ENCODE measurements around the gene APOO. TPM values are rescaled to one million over a fixed set of nuclear protein-coding genes. Genes with fewer than 3 reads are reported as not detected.

Gene APOO
- total RNA-seq, 1 experiment from 2014 or later = 23.4 TPM

DNA sequence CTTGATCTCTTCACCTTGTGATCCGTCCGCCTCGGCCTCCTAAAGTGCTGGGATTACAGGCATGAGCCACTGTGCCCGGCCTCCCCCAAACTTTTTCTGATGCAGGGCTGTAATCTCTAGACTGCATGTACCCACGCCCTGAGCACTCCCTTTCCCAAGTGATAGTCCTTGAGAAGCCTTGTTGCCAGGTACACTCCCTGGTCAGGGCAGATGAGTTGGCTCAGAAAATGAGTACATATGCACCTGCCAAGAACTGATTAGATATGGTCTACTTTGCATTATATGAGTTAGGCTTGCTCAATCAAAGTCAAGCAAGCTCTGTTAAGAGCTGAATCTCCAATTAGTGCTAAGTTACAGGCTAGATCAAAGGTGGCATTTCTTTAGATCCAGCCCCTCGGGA is 20.3 kb downstream of the APOO start:
- DNase-seq = no peak
- H3K4me1 Mint-ChIP-seq (ENCODE audit: low read depth, unreplicated experiment) = peaks cover 10% of the 10 kb centered on the region
- BruUV-seq (replicated peaks) = no TSS peak
- H3K4me1 ChIP-seq = no peaks in the 10 kb centered on the region
- no peaks in the 10 kb centered on the region for H3K36me3 Mint-ChIP-seq (ENCODE audit: insufficient read depth, unreplicated experiment)
- no peaks in the 10 kb centered on the region for H3K36me3 ChIP-seq (ENCODE audit: control insufficient read depth, insufficient read depth, low read length)
- H3K4me3 ChIP-seq (ENCODE audit: low read depth, low read length) = no peak overlapping the region
- no peaks in the 10 kb centered on the region for H3K9me3 Mint-ChIP-seq (ENCODE audit: unreplicated experiment)
- no peak overlapping the region for H3K27ac Mint-ChIP-seq (ENCODE audit: unreplicated experiment)
- H3K27me3 ChIP-seq (replicated peaks; ENCODE audit: control insufficient read depth, insufficient read depth, low read length) = no peaks in the 10 kb centered on the region
- no peak overlapping the region for H3K4me3 Mint-ChIP-seq (ENCODE audit: unreplicated experiment)
- intact Hi-C loops (cut with micrococcal nuclease; ENCODE audit: unreplicated experiment) = no loop called here
- H3K9me3 ChIP-seq = no peaks in the 10 kb centered on the region
- no peaks in the 10 kb centered on the region for H3K27me3 Mint-ChIP-seq (ENCODE audit: insufficient read depth, unreplicated experiment)
- TF ChIP-seq, protein P1, sequence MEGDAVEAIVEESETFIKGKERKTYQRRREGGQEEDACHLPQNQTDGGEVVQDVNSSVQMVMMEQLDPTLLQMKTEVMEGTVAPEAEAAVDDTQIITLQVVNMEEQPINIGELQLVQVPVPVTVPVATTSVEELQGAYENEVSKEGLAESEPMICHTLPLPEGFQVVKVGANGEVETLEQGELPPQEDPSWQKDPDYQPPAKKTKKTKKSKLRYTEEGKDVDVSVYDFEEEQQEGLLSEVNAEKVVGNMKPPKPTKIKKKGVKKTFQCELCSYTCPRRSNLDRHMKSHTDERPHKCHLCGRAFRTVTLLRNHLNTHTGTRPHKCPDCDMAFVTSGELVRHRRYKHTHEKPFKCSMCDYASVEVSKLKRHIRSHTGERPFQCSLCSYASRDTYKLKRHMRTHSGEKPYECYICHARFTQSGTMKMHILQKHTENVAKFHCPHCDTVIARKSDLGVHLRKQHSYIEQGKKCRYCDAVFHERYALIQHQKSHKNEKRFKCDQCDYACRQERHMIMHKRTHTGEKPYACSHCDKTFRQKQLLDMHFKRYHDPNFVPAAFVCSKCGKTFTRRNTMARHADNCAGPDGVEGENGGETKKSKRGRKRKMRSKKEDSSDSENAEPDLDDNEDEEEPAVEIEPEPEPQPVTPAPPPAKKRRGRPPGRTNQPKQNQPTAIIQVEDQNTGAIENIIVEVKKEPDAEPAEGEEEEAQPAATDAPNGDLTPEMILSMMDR (IDR thresholded peaks at IDR 0.05; ENCODE audit: insufficient read depth in 1 of 2, low read depth in 1 of 2, low read length in 1 of 2, severe bottlenecking in 1 of 2, unreplicated experiment in 1 of 2) = no peak
- CTCF ChIA-PET = no interaction called here
- POLR2A ChIA-PET = no interaction called here

DNA sequence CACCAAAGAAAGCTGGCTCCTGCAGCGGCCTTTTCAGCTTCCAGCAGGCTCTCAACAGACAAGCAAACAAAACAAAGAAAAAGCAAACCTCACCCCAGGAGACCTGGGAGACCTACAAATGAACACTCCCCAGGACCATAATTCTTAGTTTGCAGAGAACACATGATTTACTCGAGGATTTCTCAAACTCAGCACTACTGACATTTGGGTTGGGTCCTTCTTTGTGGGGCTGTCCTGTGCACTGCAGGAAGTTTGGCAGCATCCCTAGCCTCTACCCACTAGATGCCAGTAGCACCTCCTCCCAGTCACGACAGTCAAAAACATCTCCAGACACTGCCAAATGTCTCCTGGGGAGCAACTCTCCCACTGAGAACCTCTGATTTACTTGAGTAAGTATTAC is 21.9 kb downstream of the APOO start:
- no TSS peak for BruUV-seq (replicated peaks)
- TF ChIP-seq, protein P1 (IDR thresholded peaks at IDR 0.05; ENCODE audit: insufficient read depth in 1 of 2, low read depth in 1 of 2, low read length in 1 of 2, severe bottlenecking in 1 of 2, unreplicated experiment in 1 of 2) = no peak
- intact Hi-C loops (cut with micrococcal nuclease; ENCODE audit: unreplicated experiment) = no loop called here
- Histone ChIP-seq H3K27me3 (replicated peaks; ENCODE audit: control insufficient read depth, insufficient read depth, low read length) (no peaks in the 10 kb centered on the region), H3K4me3 (ENCODE audit: low read depth, low read length) (no peak overlapping the region), H3K9me3 (no peaks in the 10 kb centered on the region), H3K36me3 (ENCODE audit: control insufficient read depth, insufficient read depth, low read length) (no peaks in the 10 kb centered on the region), H3K4me1 (no peaks in the 10 kb centered on the region)
- no peak for DNase-seq
- H3K27me3 Mint-ChIP-seq (ENCODE audit: insufficient read depth, unreplicated experiment) = no peaks in the 10 kb centered on the region
- POLR2A ChIA-PET = no interaction called here
- H3K36me3 Mint-ChIP-seq (ENCODE audit: insufficient read depth, unreplicated experiment) = no peaks in the 10 kb centered on the region
- peaks cover 10% of the 10 kb centered on the region for H3K4me1 Mint-ChIP-seq (ENCODE audit: low read depth, unreplicated experiment)
- no peak overlapping the region for H3K27ac Mint-ChIP-seq (ENCODE audit: unreplicated experiment)
- no peak overlapping the region for H3K4me3 Mint-ChIP-seq (ENCODE audit: unreplicated experiment)
- no peaks in the 10 kb centered on the region for H3K9me3 Mint-ChIP-seq (ENCODE audit: unreplicated experiment)
- CTCF ChIA-PET = no interaction called here

DNA sequence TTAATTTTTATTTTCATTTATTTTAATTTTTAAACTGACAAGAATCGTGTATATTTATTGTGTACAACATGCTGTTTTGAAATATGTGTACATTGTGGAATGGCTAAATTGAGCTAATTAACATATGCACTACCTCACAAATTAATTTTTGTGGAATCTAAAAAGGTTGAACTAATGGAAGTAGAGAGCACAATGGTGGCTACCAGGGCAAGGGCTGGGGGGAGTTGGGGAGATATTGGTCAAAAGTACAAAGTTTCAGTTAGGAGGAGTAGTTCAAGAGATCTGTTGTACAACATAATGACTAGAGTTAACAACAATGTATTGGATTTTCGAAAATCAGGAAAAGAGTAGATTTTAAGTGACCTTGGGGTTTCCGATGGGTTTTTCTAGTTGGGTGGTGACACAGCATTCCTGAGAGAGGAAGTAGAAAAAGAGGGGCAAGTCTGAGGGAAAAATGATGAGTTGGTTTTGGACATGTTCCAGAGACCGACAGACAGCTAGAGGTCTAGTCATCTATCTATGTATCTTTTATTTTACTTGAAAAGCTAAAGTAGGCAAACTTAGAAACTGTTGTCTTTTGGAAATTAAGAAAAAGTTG is 23.2 kb downstream of the APOO start:
- Mint-ChIP-seq H3K4me1 (ENCODE audit: low read depth, unreplicated experiment) (peaks cover 10% of the 10 kb centered on the region), H3K27ac (ENCODE audit: unreplicated experiment) (no peak overlapping the region), H3K27me3 (ENCODE audit: insufficient read depth, unreplicated experiment) (no peaks in the 10 kb centered on the region), H3K4me3 (ENCODE audit: unreplicated experiment) (no peak overlapping the region), H3K9me3 (ENCODE audit: unreplicated experiment) (no peaks in the 10 kb centered on the region), H3K36me3 (ENCODE audit: insufficient read depth, unreplicated experiment) (no peaks in the 10 kb centered on the region)
- intact Hi-C loops (cut with micrococcal nuclease; ENCODE audit: unreplicated experiment) = no loop called here
- no peak for DNase-seq
- ChIA-PET POLR2A (no interaction called here), CTCF (no interaction called here)
- Histone ChIP-seq H3K27me3 (replicated peaks; ENCODE audit: control insufficient read depth, insufficient read depth, low read length) (no peaks in the 10 kb centered on the region), H3K4me3 (ENCODE audit: low read depth, low read length) (no peak overlapping the region), H3K36me3 (ENCODE audit: control insufficient read depth, insufficient read depth, low read length) (no peaks in the 10 kb centered on the region), H3K9me3 (no peaks in the 10 kb centered on the region), H3K4me1 (no peaks in the 10 kb centered on the region)
- TF ChIP-seq, protein P1 (IDR thresholded peaks at IDR 0.05; ENCODE audit: insufficient read depth in 1 of 2, low read depth in 1 of 2, low read length in 1 of 2, severe bottlenecking in 1 of 2, unreplicated experiment in 1 of 2) = no peak
- BruUV-seq (replicated peaks) = no TSS peak

All from Caco-2 (cell line).